ENCODE results near the gene HTR2B.

The HTR2B gene

DNA sequence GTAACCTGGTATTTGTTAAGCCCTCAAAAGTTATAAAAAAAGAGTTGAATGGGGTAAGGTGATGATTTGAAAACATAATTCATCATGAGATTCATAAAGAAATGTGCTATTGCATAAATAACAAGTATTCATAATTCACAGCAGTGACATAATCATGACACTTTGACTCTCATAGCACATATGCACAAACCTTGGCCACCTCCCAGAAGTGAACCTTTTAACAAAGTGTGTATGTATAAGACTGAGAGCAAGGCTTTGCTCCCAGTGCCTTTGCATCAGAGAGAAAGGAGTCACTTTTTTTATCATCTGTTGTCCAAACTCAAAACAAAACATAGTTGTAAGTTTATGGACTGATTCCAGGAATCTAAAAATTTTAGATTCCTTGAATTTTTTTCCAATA, 15.0 kb upstream of the HTR2B start:
- peaks cover 36% of the 10 kb centered on the region for H3K36me3 ChIP-seq (ENCODE audit: insufficient read depth, low read length)
- no peak overlapping the region for H3K9ac ChIP-seq (ENCODE audit: low read depth, low read length)
- H3K79me2 ChIP-seq (ENCODE audit: insufficient read depth, low read length): peaks cover 7% of the 10 kb centered on the region; the same call in 1 of the 2 replicates
- no peak for DNase-seq
- H3K4me3 ChIP-seq (ENCODE audit: low read depth in 1 of 2, low read length in 2 of 2): no peak overlapping the region
- no peak overlapping the region for H3K27ac ChIP-seq (ENCODE audit: low read length)
- H3K27me3 ChIP-seq (ENCODE audit: insufficient read depth, low read length, poor library complexity): no peaks in the 10 kb centered on the region
- no peak for ATAC-seq (ENCODE audit: insufficient read depth, low read depth)
- H3K4me1 ChIP-seq (ENCODE audit: insufficient read depth, low read length): no peaks in the 10 kb centered on the region
- TF ChIP-seq EZH2 (IDR thresholded peaks at IDR 0.05; ENCODE audit: borderline replicate concordance, low read depth, low read length, severe bottlenecking): no peak
- TF ChIP-seq, protein P1, sequence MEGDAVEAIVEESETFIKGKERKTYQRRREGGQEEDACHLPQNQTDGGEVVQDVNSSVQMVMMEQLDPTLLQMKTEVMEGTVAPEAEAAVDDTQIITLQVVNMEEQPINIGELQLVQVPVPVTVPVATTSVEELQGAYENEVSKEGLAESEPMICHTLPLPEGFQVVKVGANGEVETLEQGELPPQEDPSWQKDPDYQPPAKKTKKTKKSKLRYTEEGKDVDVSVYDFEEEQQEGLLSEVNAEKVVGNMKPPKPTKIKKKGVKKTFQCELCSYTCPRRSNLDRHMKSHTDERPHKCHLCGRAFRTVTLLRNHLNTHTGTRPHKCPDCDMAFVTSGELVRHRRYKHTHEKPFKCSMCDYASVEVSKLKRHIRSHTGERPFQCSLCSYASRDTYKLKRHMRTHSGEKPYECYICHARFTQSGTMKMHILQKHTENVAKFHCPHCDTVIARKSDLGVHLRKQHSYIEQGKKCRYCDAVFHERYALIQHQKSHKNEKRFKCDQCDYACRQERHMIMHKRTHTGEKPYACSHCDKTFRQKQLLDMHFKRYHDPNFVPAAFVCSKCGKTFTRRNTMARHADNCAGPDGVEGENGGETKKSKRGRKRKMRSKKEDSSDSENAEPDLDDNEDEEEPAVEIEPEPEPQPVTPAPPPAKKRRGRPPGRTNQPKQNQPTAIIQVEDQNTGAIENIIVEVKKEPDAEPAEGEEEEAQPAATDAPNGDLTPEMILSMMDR (IDR thresholded peaks at IDR 0.05; ENCODE audit: borderline replicate concordance, extremely low read depth, low read length, poor library complexity, severe bottlenecking): no peak
- H2AFZ ChIP-seq (ENCODE audit: low read depth, low read length): no peak overlapping the region
- no peaks in the 10 kb centered on the region for H3K9me3 ChIP-seq (ENCODE audit: insufficient read depth, low read length, severe bottlenecking)
- no peaks in the 10 kb centered on the region for H4K20me1 ChIP-seq (ENCODE audit: insufficient read depth, low read length)
- H3K4me2 ChIP-seq (ENCODE audit: insufficient read depth, low read length): no peak overlapping the region

DNA sequence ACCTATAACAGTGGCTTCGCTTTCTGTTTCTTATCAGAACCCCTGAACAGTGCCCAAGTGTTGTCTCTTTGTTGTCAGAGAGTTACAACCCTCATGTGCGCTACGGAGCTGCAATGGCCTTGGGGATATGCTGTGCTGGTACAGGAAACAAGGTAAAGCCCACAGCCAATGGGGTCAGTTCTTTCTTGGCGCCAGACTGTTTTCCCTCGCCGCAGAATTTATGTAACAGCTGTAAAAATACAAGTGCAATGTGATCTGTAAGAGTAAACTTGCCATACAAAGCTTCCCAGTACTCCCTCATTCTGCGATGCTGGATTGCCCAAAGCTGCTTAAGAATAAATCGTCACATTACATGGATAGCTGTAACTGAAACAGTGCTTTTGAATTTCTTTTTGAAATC, 13.9 kb upstream of the HTR2B start:
- Histone ChIP-seq H3K27me3 (ENCODE audit: insufficient read depth, low read length, poor library complexity) (no peaks in the 10 kb centered on the region), H2AFZ (ENCODE audit: low read depth, low read length) (no peak overlapping the region), H4K20me1 (ENCODE audit: insufficient read depth, low read length) (no peaks in the 10 kb centered on the region; the same call in 1 of the 2 replicates), H3K4me1 (ENCODE audit: insufficient read depth, low read length) (no peaks in the 10 kb centered on the region), H3K9ac (ENCODE audit: low read depth, low read length) (no peak overlapping the region), H3K27ac (ENCODE audit: low read length) (no peak overlapping the region), H3K4me2 (ENCODE audit: insufficient read depth, low read length) (no peak overlapping the region), H3K4me3 (ENCODE audit: low read depth in 1 of 2, low read length in 2 of 2) (no peak overlapping the region), H3K36me3 (ENCODE audit: insufficient read depth, low read length) (peaks cover 31% of the 10 kb centered on the region), H3K9me3 (ENCODE audit: insufficient read depth, low read length, severe bottlenecking) (no peaks in the 10 kb centered on the region), H3K79me2 (ENCODE audit: insufficient read depth, low read length) (peaks cover 9% of the 10 kb centered on the region; the same call in 1 of the 2 replicates)
- DNase-seq: no peak
- TF ChIP-seq, protein P1 (IDR thresholded peaks at IDR 0.05; ENCODE audit: borderline replicate concordance, extremely low read depth, low read length, poor library complexity, severe bottlenecking): no peak
- TF ChIP-seq EZH2 (IDR thresholded peaks at IDR 0.05; ENCODE audit: borderline replicate concordance, low read depth, low read length, severe bottlenecking): no peak
- ATAC-seq (ENCODE audit: insufficient read depth, low read depth): no peak

GRCh38 chr2:231134910-231135655, 10.2 kb upstream of the HTR2B start:
- H2AFZ ChIP-seq (ENCODE audit: low read depth, low read length): no peak overlapping the region
- peaks cover 26% of the 10 kb centered on the region for H3K79me2 ChIP-seq (ENCODE audit: insufficient read depth, low read length)
- H3K9ac ChIP-seq (ENCODE audit: low read depth, low read length): no peak overlapping the region
- no peak overlapping the region for H3K4me2 ChIP-seq (ENCODE audit: insufficient read depth, low read length)
- no peaks in the 10 kb centered on the region for H3K27me3 ChIP-seq (ENCODE audit: insufficient read depth, low read length, poor library complexity)
- H3K9me3 ChIP-seq (ENCODE audit: insufficient read depth, low read length, severe bottlenecking): no peaks in the 10 kb centered on the region
- TF ChIP-seq, protein P1 (IDR thresholded peaks at IDR 0.05; ENCODE audit: borderline replicate concordance, extremely low read depth, low read length, poor library complexity, severe bottlenecking): no peak
- no peak for TF ChIP-seq EZH2 (IDR thresholded peaks at IDR 0.05; ENCODE audit: borderline replicate concordance, low read depth, low read length, severe bottlenecking)
- DNase-seq (no peak), ATAC-seq (ENCODE audit: insufficient read depth, low read depth) (no peak)
- H3K4me3 ChIP-seq (ENCODE audit: low read depth in 1 of 2, low read length in 2 of 2): no peak overlapping the region
- H3K27ac ChIP-seq (ENCODE audit: low read length): no peak overlapping the region
- H3K4me1 ChIP-seq (ENCODE audit: insufficient read depth, low read length): no peaks in the 10 kb centered on the region
- peaks cover 4% of the 10 kb centered on the region; the same call in 1 of the 2 replicates for H4K20me1 ChIP-seq (ENCODE audit: insufficient read depth, low read length)
- peaks cover 28% of the 10 kb centered on the region for H3K36me3 ChIP-seq (ENCODE audit: insufficient read depth, low read length)
